Left lung (tissue), 10 donors: Measurements from ENCODE around the gene PIERCE2. TPM values are rescaled to one million over a fixed set of nuclear protein-coding genes. Genes with fewer than 3 reads are reported as not detected.

Experiments
- ATAC-seq: fragments of 200-7000 bp; cut with Tn5 transposase; one replicate; pipeline ENCODE4 v1.9.1; 2020; ENCODE audit warnings: moderate library complexity
- DNase-seq, 4 donors: peaks; one replicate each; pipeline ENCODE4 v3.0.0-alpha.2; 2013 to 2020
- H3K27ac ChIP-seq, 2 donors: fragments of 200-600 bp; sonication (generic) in 1 of 2; one replicate each; pipeline versions ENCODE4 v1.5.0 to v1.8.0; 2020 to 2021
- H3K27me3 ChIP-seq, 2 donors: fragments of 200-600 bp; sonication (generic) in 1 of 2; one replicate each; pipeline versions ENCODE4 v1.5.0 to v1.8.0; 2020 to 2021
- H3K36me3 ChIP-seq, 2 donors: fragments of 200-600 bp; sonication (generic) in 1 of 2; one replicate each; pipeline versions ENCODE4 v1.5.0 to v1.8.0; 2020 to 2021
- H3K4me1 ChIP-seq, 2 donors: fragments of 200-600 bp; one replicate each; pipeline ENCODE4 v1.8.0; 2021
- H3K4me3 ChIP-seq, 2 donors: fragments of 200-600 bp; sonication (generic) in 1 of 2; one replicate each; pipeline versions ENCODE4 v1.5.0 to v1.8.0; 2020 to 2021; ENCODE audit warnings: mild to moderate bottlenecking in 1 of 2
- H3K9me3 ChIP-seq, 2 donors: fragments of 200-600 bp; sonication (generic) in 1 of 2; one replicate each; pipeline versions ENCODE4 v1.5.0 to v1.8.0; 2020 to 2021
- intact Hi-C, 2 donors: fragments of 100-400 bp; cut with DNase I; formaldehyde crosslinking; loops; one replicate each; pipeline versions ENCODE4 v1.11.2 to v1.14.2; 2022
- polyA plus RNA-seq, 6 donors: library from polyadenylated mRNA; unstranded; fragments of 120-200 nt; gene quantifications; one replicate each; pipeline ENCODE4 v1.2.1, GENCODE V29; 2013; ENCODE audit not compliant: insufficient read length in 6 of 6
- total RNA-seq, 2 donors: library from RNA; stranded (reverse); fragmentation: NEBNext Ultra II Directional; extraction: Animal tissue kit (Norgen Biotek cat#: 25700); gene quantifications; one replicate each; pipeline ENCODE4 v1.2.1, GENCODE V29; 2021
- TF ChIP-seq, protein P1 (sequence below), 2 donors: fragments of 200-600 bp; sonication (generic) in 1 of 2; IDR thresholded peaks; one replicate each; pipeline versions ENCODE4 v1.5.0 to v1.8.0; 2021; ENCODE audit warnings: antibody characterized with exemption in 2 of 2
- donor health status: DM: no; HTN: yes; CAD: no.
- donor health status: DM: no; HTN: no; CAD: no.

PIERCE2 gene
- total and polyA plus RNA-seq, 8 donors = 1.8 to 3.9 (median 3.3) TPM

DNA sequence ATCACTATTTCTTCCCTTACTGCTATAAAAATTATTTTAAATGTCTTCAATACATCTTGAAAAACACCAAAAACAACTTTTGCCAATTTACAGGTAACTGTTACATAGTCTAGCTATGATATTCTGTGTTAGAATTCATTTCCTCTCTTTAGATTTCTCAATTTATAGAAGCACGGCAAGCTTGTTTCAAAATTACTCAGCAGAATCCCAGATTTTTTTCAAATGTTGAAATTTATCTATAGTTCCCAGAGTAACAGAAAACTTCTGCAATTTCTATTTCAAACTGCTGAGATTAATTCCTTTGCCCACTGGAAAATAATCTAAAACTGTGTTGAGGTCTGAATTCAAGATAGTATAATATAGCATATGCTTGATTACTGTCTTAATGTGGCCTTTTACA, 41.3 kb upstream of the PIERCE2 start:
- no peak for ATAC-seq
- Histone ChIP-seq H3K4me3 (no peak overlapping the region), H3K27ac (no peak overlapping the region), H3K4me1 (no peaks in the 10 kb centered on the region), H3K27me3 (no peaks in the 10 kb centered on the region), H3K9me3 (no peaks in the 10 kb centered on the region), H3K36me3 (peaks cover 0 to 58% of the 10 kb centered on the region in 2 donors)
- intact Hi-C loops = no loop called here
- no peak for DNase-seq
- TF ChIP-seq, protein P1, sequence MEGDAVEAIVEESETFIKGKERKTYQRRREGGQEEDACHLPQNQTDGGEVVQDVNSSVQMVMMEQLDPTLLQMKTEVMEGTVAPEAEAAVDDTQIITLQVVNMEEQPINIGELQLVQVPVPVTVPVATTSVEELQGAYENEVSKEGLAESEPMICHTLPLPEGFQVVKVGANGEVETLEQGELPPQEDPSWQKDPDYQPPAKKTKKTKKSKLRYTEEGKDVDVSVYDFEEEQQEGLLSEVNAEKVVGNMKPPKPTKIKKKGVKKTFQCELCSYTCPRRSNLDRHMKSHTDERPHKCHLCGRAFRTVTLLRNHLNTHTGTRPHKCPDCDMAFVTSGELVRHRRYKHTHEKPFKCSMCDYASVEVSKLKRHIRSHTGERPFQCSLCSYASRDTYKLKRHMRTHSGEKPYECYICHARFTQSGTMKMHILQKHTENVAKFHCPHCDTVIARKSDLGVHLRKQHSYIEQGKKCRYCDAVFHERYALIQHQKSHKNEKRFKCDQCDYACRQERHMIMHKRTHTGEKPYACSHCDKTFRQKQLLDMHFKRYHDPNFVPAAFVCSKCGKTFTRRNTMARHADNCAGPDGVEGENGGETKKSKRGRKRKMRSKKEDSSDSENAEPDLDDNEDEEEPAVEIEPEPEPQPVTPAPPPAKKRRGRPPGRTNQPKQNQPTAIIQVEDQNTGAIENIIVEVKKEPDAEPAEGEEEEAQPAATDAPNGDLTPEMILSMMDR (IDR thresholded peaks at IDR 0.05) = no peak

DNA sequence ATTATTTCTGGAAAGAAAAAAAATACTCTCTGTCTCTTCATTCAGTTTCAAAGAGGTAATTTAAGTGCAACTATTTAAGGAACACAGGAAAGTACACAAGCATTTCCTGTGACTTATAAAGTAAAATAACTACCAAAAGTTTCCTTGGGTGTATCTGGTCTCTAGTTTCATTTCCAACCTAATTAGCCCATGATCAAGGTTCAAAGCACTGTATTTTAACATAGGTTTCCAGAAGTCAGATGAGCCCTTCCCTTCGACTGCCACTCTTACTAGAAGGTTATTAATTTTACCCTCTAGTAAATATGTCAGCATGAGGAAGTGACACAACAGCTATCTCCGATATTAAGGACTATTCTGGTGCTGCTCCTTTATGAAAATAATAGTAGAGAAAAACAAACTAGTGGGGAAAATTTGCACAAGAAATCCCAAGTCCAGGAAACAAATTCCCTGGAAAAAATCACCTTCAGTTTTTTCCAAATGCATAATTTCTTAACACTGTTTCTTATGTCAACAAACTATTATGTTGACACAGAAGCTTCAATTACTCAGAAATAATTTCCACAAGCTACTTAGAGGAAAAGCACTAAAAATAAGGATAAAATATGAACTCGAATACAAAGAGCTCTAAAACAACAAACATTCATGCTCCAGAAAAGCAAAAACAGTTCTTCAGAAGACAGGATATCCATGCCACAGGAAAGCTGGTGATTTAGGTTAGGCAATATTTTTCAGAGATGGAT, 35.4 kb upstream of the PIERCE2 start:
- TF ChIP-seq, protein P1 (IDR thresholded peaks at IDR 0.05) = no peak
- Histone ChIP-seq H3K36me3 (peaks cover 0 to 79% of the 10 kb centered on the region in 2 donors), H3K9me3 (no peaks in the 10 kb centered on the region), H3K27ac (peak overlapping the region; percentile 30 to 31), H3K4me1 (no peaks in the 10 kb centered on the region), H3K4me3 (no peak overlapping the region), H3K27me3 (no peaks in the 10 kb centered on the region)
- ATAC-seq = no peak
- no peak for DNase-seq
- intact Hi-C loops = no loop called here

DNA sequence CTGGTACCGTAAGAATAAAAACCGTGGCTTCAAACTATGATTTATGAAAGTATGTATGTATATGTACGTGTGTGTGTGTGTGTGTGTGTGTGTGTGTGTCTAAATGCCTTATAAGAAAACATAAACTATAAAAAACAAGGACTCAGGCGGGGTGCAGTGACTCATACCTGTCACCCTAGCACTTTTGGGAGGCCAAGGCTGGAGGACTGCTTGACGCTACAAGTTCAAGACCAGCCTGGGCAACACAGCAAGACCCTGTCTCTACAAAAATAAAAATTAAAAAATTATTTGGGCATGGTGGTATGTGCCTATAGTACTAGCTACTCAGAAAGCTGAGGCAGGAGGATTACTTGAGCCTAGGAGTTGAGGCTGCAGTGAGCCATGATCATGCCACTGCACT, 29.2 kb upstream of the PIERCE2 start:
- peaks cover 0 to 83% of the 10 kb centered on the region in 2 donors for H3K36me3 ChIP-seq
- TF ChIP-seq, protein P1 (IDR thresholded peaks at IDR 0.05) = no peak
- no peak for ATAC-seq
- no peaks in the 10 kb centered on the region for H3K9me3 ChIP-seq
- DNase-seq = no peak
- no peaks in the 10 kb centered on the region for H3K27me3 ChIP-seq
- H3K4me3 ChIP-seq = no peak overlapping the region
- no peak overlapping the region for H3K27ac ChIP-seq
- intact Hi-C loops = no loop called here
- H3K4me1 ChIP-seq = no peaks in the 10 kb centered on the region

DNA sequence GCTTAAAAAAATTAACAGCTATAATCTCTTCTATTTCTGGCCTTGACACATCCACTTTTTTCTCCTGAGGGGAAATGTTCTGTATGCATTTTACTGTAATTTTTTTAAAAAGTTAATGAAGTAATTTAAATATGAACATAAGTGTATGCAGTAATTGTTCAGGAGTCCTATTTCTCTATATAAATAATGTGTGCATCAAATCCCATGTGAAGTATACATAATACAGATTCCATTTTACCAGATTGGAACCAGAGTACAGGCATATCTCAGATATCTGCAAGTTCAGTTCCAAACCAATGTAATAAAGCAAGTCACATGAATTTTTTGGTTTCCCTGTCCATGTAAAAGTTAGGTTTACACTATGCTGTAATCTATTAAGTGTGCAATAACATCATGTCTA, 26.7 kb upstream of the PIERCE2 start:
- peaks cover 0 to 85% of the 10 kb centered on the region in 2 donors for H3K36me3 ChIP-seq
- TF ChIP-seq, protein P1 (IDR thresholded peaks at IDR 0.05) = no peak
- intact Hi-C loops = no loop called here
- no peaks in the 10 kb centered on the region for H3K4me1 ChIP-seq
- H3K27me3 ChIP-seq = no peaks in the 10 kb centered on the region
- no peak overlapping the region for H3K27ac ChIP-seq
- no peak overlapping the region for H3K4me3 ChIP-seq
- DNase-seq (no peak), ATAC-seq (no peak)
- no peaks in the 10 kb centered on the region for H3K9me3 ChIP-seq

DNA sequence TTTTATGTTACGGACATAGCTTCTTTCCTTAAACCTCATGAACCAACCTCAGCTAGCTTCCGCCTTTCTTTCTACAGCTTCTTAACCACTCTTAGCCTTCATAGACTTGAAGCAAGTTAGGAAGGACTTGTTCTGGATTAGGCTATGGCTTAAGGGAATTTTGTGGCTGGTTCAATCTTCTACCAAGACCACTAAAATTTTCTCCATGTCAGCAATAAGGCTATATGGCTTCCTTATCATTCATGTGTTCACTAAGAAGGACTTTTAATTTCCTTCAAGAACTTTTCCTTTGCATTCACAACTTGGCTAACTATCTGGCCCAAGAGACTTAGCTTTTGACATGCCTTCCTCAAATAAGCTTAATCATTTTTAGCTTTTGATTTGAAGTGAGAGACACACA, 24.6 kb upstream of the PIERCE2 start:
- H3K4me1 ChIP-seq = no peaks in the 10 kb centered on the region
- DNase-seq (no peak), ATAC-seq (no peak)
- peaks cover 0 to 74% of the 10 kb centered on the region in 2 donors for H3K36me3 ChIP-seq
- H3K4me3 ChIP-seq = no peak overlapping the region
- intact Hi-C loops = no loop called here
- H3K9me3 ChIP-seq = no peaks in the 10 kb centered on the region
- no peaks in the 10 kb centered on the region for H3K27me3 ChIP-seq
- TF ChIP-seq, protein P1 (IDR thresholded peaks at IDR 0.05) = no peak
- no peak overlapping the region for H3K27ac ChIP-seq
